Measurements from ENCODE around the gene BCR.

DNA sequence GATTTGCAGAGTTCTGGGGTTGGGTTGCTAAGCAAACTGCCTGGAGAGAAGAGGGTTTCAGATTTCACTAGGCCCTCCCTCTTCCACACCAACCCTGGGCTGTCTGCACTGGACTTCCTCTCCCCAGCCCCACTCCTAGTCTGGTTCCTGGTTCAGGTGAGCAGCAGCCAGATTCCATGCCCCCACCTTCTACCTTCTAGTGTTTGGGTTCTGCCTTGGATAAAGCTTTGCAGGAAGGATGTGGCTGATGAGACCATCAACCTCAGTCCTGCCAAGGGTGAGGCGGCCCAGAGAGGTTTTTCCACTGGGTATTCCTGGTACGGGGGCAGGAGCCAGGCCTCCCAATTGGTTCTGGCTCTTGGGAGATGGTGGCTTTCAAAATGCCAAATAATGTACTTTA lies 68.3 kb downstream of the BCR start:
- no peak for TF ChIP-seq EZH2phosphoT487 (IDR thresholded peaks at IDR 0.05; ENCODE audit: borderline replicate concordance, low read depth, low read length)
- TF ChIP-seq, protein P1, sequence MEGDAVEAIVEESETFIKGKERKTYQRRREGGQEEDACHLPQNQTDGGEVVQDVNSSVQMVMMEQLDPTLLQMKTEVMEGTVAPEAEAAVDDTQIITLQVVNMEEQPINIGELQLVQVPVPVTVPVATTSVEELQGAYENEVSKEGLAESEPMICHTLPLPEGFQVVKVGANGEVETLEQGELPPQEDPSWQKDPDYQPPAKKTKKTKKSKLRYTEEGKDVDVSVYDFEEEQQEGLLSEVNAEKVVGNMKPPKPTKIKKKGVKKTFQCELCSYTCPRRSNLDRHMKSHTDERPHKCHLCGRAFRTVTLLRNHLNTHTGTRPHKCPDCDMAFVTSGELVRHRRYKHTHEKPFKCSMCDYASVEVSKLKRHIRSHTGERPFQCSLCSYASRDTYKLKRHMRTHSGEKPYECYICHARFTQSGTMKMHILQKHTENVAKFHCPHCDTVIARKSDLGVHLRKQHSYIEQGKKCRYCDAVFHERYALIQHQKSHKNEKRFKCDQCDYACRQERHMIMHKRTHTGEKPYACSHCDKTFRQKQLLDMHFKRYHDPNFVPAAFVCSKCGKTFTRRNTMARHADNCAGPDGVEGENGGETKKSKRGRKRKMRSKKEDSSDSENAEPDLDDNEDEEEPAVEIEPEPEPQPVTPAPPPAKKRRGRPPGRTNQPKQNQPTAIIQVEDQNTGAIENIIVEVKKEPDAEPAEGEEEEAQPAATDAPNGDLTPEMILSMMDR (conservative IDR thresholded peaks at IDR 0.05; ENCODE audit: low read length) = no peak
